ENCODE measurements around the gene ITPK1.

Gene ITPK1

GRCh38 chr14:93019970-93020369 is 95.8 kb downstream of the ITPK1 start:
- TF ChIP-seq CTCF (conservative IDR thresholded peaks at IDR 0.05; ENCODE audit: low read length), result no peak
- H3K4me3 ChIP-seq (ENCODE audit: low read length), result no peak overlapping the region
- DNase-seq (ENCODE audit: low read depth), result no peak

GRCh38 chr14:93019367-93019843 is 96.3 kb downstream of the ITPK1 start:
- no peak for TF ChIP-seq CTCF (conservative IDR thresholded peaks at IDR 0.05; ENCODE audit: low read length)
- no peak for DNase-seq (ENCODE audit: low read depth)
- no peak overlapping the region for H3K4me3 ChIP-seq (ENCODE audit: low read length)

- DNase-seq (ENCODE audit: low read depth), result peak; percentile 49
- TF ChIP-seq CTCF (conservative IDR thresholded peaks at IDR 0.05; ENCODE audit: low read length), result no peak
- no peak overlapping the region for H3K4me3 ChIP-seq (ENCODE audit: low read length)
These were observed 97.4 kb downstream of the ITPK1 start for GRCh38 chr14:93018366-93018765.

- no peak overlapping the region for H3K4me3 ChIP-seq (ENCODE audit: low read length)
- TF ChIP-seq CTCF (conservative IDR thresholded peaks at IDR 0.05; ENCODE audit: low read length), result no peak
- no peak for DNase-seq (ENCODE audit: low read depth)
These were observed 97.8 kb downstream of the ITPK1 start for GRCh38 chr14:93017898-93018297.

GRCh38 chr14:93017301-93017797 is 98.4 kb downstream of the ITPK1 start:
- no peak for DNase-seq (ENCODE audit: low read depth)
- TF ChIP-seq CTCF (conservative IDR thresholded peaks at IDR 0.05; ENCODE audit: low read length), result no peak
- H3K4me3 ChIP-seq (ENCODE audit: low read length), result no peak overlapping the region

- no peak for TF ChIP-seq CTCF (conservative IDR thresholded peaks at IDR 0.05; ENCODE audit: low read length)
- DNase-seq (ENCODE audit: low read depth), result no peak
- H3K4me3 ChIP-seq (ENCODE audit: low read length), result no peak overlapping the region
These were observed 99.4 kb downstream of the ITPK1 start for GRCh38 chr14:93016275-93016845.

- DNase-seq (ENCODE audit: low read depth), result no peak
- no peak overlapping the region for H3K4me3 ChIP-seq (ENCODE audit: low read length)
- TF ChIP-seq CTCF (conservative IDR thresholded peaks at IDR 0.05; ENCODE audit: low read length), result no peak
These were observed 100.2 kb downstream of the ITPK1 start for GRCh38 chr14:93015505-93015904.

Data from AG10803 (cell line).